ENCODE results near the gene USP49.
A peak's percentile ranks its signal among the peaks of the same experiment; 100 is the strongest.

Gene USP49

GRCh38 chr6:41780551-41781365 lies 114.4 kb downstream of the USP49 start, which contains the start of gene PRICKLE4:
Gene PRICKLE4 (plus strand): TSS chr6:41780782. CDS start chr6:41783474, 2,692 bp downstream.
- ChIA-PET POLR2A (interaction anchor here (1.0 to 1.9 kb wide), 2 partner anchors 140 to 264 kb away, joined by 3 to 5 read pairs; partner anchors contain the start of genes BYSL and MED20), CTCF (interaction anchor here (0.6 to 10.9 kb wide), 11 partner anchors 45 to 772 kb away, joined by 3 to 192 read pairs (median 3); partner anchors contain the start of gene TFEB)
- peaks cover 6% of the 10 kb centered on the region for H3K4me1 ChIP-seq (ENCODE audit: control insufficient read depth, insufficient read depth, low read length)
- H3K4me3 ChIP-seq (ENCODE audit: low read depth, low read length): peak within 1 kb of the TSS; percentile 59
- H3K27ac ChIP-seq (ENCODE audit: extremely low read depth, low read depth, low read length): peak within 1 kb of the TSS; percentile 52; the same call in 1 of the 2 replicates
- H3K9me3 ChIP-seq (ENCODE audit: control insufficient read depth, insufficient read depth, low read depth, low read length): no peaks in the 10 kb centered on the region
- H3K36me3 ChIP-seq (ENCODE audit: control insufficient read depth in 2 of 2, insufficient read depth in 1 of 2, low read length in 2 of 2): peaks cover 4 to 20% of the 10 kb centered on the region in 2 experiments; a peak in 1 of 3 replicates
- TF ChIP-seq KLF8 (tag by site-specific recombination; IDR thresholded peaks at IDR 0.05): peak; percentile 16
- no peak for TF ChIP-seq ZNF623 (tag by site-specific recombination; IDR thresholded peaks at IDR 0.05)
- TF ChIP-seq ZNF692 (tag by site-specific recombination; IDR thresholded peaks at IDR 0.05): peak; percentile 67
- TF ChIP-seq FEZF1 (tag by site-specific recombination; IDR thresholded peaks at IDR 0.05): no peak
- TF ChIP-seq ZNF146 (tag by site-specific recombination; IDR thresholded peaks at IDR 0.05): no peak
- TF ChIP-seq ZNF624 (tag by site-specific recombination; IDR thresholded peaks at IDR 0.05): no peak
- peak; percentile 39 for TF ChIP-seq ZBTB10 (tag by site-specific recombination; IDR thresholded peaks at IDR 0.05)
- TF ChIP-seq ATF2 (tag by site-specific recombination; IDR thresholded peaks at IDR 0.05; ENCODE audit: low read depth): no peak
- no peak for TF ChIP-seq ZSCAN18 (tag by site-specific recombination; IDR thresholded peaks at IDR 0.05)
- TF ChIP-seq, protein P1, sequence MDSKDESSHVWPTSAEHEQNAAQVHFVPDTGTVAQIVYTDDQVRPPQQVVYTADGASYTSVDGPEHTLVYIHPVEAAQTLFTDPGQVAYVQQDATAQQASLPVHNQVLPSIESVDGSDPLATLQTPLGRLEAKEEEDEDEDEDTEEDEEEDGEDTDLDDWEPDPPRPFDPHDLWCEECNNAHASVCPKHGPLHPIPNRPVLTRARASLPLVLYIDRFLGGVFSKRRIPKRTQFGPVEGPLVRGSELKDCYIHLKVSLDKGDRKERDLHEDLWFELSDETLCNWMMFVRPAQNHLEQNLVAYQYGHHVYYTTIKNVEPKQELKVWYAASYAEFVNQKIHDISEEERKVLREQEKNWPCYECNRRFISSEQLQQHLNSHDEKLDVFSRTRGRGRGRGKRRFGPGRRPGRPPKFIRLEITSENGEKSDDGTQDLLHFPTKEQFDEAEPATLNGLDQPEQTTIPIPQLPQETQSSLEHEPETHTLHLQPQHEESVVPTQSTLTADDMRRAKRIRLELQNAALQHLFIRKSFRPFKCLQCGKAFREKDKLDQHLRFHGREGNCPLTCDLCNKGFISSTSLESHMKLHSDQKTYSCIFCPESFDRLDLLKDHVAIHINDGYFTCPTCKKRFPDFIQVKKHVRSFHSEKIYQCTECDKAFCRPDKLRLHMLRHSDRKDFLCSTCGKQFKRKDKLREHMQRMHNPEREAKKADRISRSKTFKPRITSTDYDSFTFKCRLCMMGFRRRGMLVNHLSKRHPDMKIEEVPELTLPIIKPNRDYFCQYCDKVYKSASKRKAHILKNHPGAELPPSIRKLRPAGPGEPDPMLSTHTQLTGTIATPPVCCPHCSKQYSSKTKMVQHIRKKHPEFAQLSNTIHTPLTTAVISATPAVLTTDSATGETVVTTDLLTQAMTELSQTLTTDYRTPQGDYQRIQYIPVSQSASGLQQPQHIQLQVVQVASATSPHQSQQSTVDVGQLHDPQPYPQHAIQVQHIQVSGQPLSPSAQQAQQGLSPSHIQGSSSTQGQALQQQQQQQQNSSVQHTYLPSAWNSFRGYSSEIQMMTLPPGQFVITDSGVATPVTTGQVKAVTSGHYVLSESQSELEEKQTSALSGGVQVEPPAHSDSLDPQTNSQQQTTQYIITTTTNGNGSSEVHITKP (tag by site-specific recombination; IDR thresholded peaks at IDR 0.05): no peak
- no peak for TF ChIP-seq ZNF121 (tag by site-specific recombination; IDR thresholded peaks at IDR 0.05)
- TF ChIP-seq, protein P2, sequence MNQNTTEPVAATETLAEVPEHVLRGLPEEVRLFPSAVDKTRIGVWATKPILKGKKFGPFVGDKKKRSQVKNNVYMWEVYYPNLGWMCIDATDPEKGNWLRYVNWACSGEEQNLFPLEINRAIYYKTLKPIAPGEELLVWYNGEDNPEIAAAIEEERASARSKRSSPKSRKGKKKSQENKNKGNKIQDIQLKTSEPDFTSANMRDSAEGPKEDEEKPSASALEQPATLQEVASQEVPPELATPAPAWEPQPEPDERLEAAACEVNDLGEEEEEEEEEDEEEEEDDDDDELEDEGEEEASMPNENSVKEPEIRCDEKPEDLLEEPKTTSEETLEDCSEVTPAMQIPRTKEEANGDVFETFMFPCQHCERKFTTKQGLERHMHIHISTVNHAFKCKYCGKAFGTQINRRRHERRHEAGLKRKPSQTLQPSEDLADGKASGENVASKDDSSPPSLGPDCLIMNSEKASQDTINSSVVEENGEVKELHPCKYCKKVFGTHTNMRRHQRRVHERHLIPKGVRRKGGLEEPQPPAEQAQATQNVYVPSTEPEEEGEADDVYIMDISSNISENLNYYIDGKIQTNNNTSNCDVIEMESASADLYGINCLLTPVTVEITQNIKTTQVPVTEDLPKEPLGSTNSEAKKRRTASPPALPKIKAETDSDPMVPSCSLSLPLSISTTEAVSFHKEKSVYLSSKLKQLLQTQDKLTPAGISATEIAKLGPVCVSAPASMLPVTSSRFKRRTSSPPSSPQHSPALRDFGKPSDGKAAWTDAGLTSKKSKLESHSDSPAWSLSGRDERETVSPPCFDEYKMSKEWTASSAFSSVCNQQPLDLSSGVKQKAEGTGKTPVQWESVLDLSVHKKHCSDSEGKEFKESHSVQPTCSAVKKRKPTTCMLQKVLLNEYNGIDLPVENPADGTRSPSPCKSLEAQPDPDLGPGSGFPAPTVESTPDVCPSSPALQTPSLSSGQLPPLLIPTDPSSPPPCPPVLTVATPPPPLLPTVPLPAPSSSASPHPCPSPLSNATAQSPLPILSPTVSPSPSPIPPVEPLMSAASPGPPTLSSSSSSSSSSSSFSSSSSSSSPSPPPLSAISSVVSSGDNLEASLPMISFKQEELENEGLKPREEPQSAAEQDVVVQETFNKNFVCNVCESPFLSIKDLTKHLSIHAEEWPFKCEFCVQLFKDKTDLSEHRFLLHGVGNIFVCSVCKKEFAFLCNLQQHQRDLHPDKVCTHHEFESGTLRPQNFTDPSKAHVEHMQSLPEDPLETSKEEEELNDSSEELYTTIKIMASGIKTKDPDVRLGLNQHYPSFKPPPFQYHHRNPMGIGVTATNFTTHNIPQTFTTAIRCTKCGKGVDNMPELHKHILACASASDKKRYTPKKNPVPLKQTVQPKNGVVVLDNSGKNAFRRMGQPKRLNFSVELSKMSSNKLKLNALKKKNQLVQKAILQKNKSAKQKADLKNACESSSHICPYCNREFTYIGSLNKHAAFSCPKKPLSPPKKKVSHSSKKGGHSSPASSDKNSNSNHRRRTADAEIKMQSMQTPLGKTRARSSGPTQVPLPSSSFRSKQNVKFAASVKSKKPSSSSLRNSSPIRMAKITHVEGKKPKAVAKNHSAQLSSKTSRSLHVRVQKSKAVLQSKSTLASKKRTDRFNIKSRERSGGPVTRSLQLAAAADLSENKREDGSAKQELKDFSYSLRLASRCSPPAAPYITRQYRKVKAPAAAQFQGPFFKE (tag by site-specific recombination; IDR thresholded peaks at IDR 0.05; ENCODE audit: borderline replicate concordance): no peak
- peak; percentile 94 for TF ChIP-seq ZBTB48 (tag by site-specific recombination; IDR thresholded peaks at IDR 0.05)
- no peak for TF ChIP-seq ZSCAN5A (tag by site-specific recombination; IDR thresholded peaks at IDR 0.05)
- no peak for TF ChIP-seq INSM2 (tag by site-specific recombination; IDR thresholded peaks at IDR 0.05)

All from HEK293 (cell line).